Transverse colon (tissue), 4 donors: Measurements from ENCODE around the gene TXLNB. TPM values are rescaled to one million over a fixed set of nuclear protein-coding genes. Genes with fewer than 3 reads are reported as not detected.

Source experiments
- DNase-seq: peaks from one replicate; pipeline ENCODE4 v3.0.0-alpha.2; 2019
- H3K27ac ChIP-seq, 4 donors: fragments of 200-600 bp; sonication (generic); 2 replicates each; pipeline ENCODE4 v1.5.1; 2016 to 2018; ENCODE audit warnings: inconsistent platforms in 4 of 4
- H3K27me3 ChIP-seq: fragments of 200-600 bp; sonication (generic); 2 replicates; pipeline ENCODE4 v1.5.1; 2017; ENCODE audit warnings: inconsistent platforms
- H3K36me3 ChIP-seq, 4 donors: fragments of 200-600 bp; sonication (generic); 2 replicates each; pipeline ENCODE4 v1.5.1; 2017 to 2019; ENCODE audit warnings: inconsistent platforms in 4 of 4
- H3K4me1 ChIP-seq, 4 donors: fragments of 200-600 bp; sonication (generic); 2 replicates each; pipeline ENCODE4 v1.5.1; 2017 to 2020; ENCODE audit warnings: inconsistent platforms in 4 of 4
- H3K4me3 ChIP-seq, 4 donors: fragments of 200-600 bp; sonication (generic); 1 replicate in 1 of 4; 2 replicates in 3 of 4; pipeline versions ENCODE4 v1.5.1 to v1.6.1; 2017 to 2019; ENCODE audit warnings: inconsistent platforms in 4 of 4
- H3K9me3 ChIP-seq, 2 donors: fragments of 200-600 bp; sonication (generic); 2 replicates each; pipeline ENCODE4 v1.5.1; 2017 to 2019; ENCODE audit warnings: inconsistent platforms in 2 of 2
- CTCF ChIP-seq, 5 experiments: fragments of 200-600 bp in 3 of 5; fragments of 450-650 bp in 2 of 5; sonication (generic) in 3 of 5; IDR thresholded peaks; 1 replicate in 2 of 5; 2 replicates in 3 of 5; pipeline ENCODE4 v1.5.1; 2016 to 2017; ENCODE audit warnings: antibody characterized with exemption in 5 of 5, inconsistent platforms in 3 of 5, mild to moderate bottlenecking in 2 of 5, moderate library complexity in 1 of 5
- EP300 ChIP-seq: sonication (generic); formaldehyde crosslinking; IDR thresholded peaks from one replicate; pipeline ENCODE4 v1.6.1; 2017; ENCODE audit warnings: antibody characterized with exemption, low read depth
- POLR2A ChIP-seq: fragments of 450-650 bp; IDR thresholded peaks from one replicate; pipeline ENCODE4 v1.6.1; 2016; ENCODE audit warnings: antibody characterized with exemption, mild to moderate bottlenecking, moderate library complexity
- POLR2AphosphoS5 ChIP-seq, 3 donors: sonication (generic); formaldehyde crosslinking; IDR thresholded peaks; one replicate each; pipeline ENCODE4 v1.6.1; 2016; ENCODE audit warnings: antibody characterized with exemption in 3 of 3
- WGBS, 2 donors: methylation state at CpG; one replicate each; pipeline ENCODE4 v1.1.5; 2018; ENCODE audit warnings: low coverage in 1 of 2; 5-methylcytosine and 5-hydroxymethylcytosine counted together
- in situ Hi-C, 4 donors: fragments of 200-750 bp; cut with MboI; loops; one replicate each; pipeline versions ENCODE4 v1.15.0 to v1.15.1; 2017; ENCODE audit warnings: low sequenced_read_pairs in 3 of 4, low pct_ligation_motif_present in 1 of 4, low pct_unique_long_range_greater_than_20kb in 1 of 4
- intact Hi-C: fragments of 100-400 bp; cut with DNase I; formaldehyde crosslinking; loops from one replicate; pipeline ENCODE4 v1.15.1; 2023; ENCODE audit warnings: low total_unique reads
- total RNA-seq, 4 donors: library from RNA; depleted of rRNA; stranded (reverse); fragments of >200 nt; gene quantifications; one replicate each; pipeline ENCODE4 v1.1.0, GENCODE V29; 2016

TXLNB gene
- total RNA-seq, 4 donors from 2014 or later = 0.27 to 6.6 (median 2.1) TPM; not detected in 1

DNA sequence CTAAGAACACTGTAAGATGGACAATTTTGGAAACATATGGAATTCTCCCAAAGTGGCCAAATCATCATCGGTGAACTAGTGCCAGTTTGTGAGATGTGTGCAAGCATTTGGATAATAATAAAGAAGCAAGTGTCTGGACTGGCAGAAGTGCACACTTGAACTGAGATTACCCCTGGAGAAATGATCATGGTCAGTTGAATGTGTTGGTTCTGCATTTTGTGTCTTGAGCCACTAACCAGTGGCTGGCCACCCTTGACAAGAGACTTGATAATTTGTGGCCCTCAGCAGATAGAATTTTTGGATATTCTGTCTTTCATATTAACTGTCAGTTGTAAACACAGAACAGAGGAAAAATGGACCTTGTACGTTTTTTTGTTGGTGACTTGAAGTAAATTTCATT, 45.2 kb upstream of the TXLNB start:
- Histone ChIP-seq H3K27ac (no peak overlapping the region), H3K27me3 (no peaks in the 10 kb centered on the region), H3K4me1 (peaks cover 0 to 15% (median 0%) of the 10 kb centered on the region in 4 donors), H3K36me3 (no peaks in the 10 kb centered on the region), H3K4me3 (no peak overlapping the region), H3K9me3 (no peaks in the 10 kb centered on the region)
- intact Hi-C loops (no loop called here), in situ Hi-C loops (no loop called here)
- WGBS, 2 donors = 64 to 78% methylated on average over 2 of the region's 2 CpGs
- TF ChIP-seq POLR2AphosphoS5 (IDR thresholded peaks at IDR 0.05) (no peak), CTCF (IDR thresholded peaks at IDR 0.05) (no peak), EP300 (no peak), POLR2A (no peak)
- DNase-seq = no peak

- DNase-seq = peak; percentile 26
- no peak overlapping the region for H3K27ac ChIP-seq
- H3K27me3 ChIP-seq = no peaks in the 10 kb centered on the region
- H3K4me3 ChIP-seq = no peak overlapping the region
- no peak for TF ChIP-seq POLR2A
- no peak for TF ChIP-seq POLR2AphosphoS5 (IDR thresholded peaks at IDR 0.05)
- no peak for TF ChIP-seq CTCF (IDR thresholded peaks at IDR 0.05)
- TF ChIP-seq EP300 = no peak
- H3K9me3 ChIP-seq = no peaks in the 10 kb centered on the region
- intact Hi-C loops = no loop called here
- H3K4me1 ChIP-seq = peaks cover 0 to 15% (median 0%) of the 10 kb centered on the region in 4 donors
- 33 to 36% methylated on average over 3 to 4 of the region's 4 CpGs for WGBS, 2 donors
- no peaks in the 10 kb centered on the region for H3K36me3 ChIP-seq
- in situ Hi-C loops = no loop called here
These were observed 44.7 kb upstream of the TXLNB start for GRCh38 chr6:139336488-139336887.

DNA sequence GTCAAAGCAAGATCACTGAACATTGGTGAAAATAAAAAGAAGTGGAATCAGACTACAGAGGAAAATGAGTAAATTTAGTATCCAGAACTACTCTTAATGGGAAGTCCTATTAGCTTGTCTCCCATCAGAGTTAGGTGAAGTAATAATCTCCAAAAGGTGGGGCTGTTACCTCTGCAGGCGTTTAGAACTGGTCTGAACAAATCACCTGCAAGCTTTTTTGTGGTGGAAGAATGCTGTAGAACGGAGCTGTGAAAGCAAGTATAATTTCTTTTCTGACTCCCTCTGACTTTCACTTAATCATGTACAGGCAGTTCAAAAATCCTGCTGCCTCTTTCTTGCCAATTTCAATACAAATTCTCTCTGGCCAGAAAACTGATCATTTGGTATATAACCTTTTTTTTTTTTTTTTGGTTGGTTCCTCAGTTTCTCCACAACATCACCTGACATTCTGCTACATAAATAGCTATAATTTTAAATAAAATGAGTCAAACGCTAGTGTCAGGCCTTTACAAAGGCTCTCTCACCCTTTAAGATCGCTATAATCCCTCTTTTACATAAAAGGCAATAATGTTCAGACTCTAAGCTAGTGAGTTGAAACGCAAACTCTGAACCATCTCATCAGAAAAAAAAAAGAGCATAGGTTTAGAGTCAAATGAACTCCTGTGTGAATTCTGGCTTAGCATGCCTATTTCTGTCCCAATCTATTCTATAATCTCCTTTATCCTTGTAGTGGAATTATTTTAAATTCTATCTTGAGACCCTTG, 43.8 kb upstream of the TXLNB start:
- peaks cover 0 to 15% (median 0%) of the 10 kb centered on the region in 4 donors for H3K4me1 ChIP-seq
- no peak for DNase-seq
- no peaks in the 10 kb centered on the region for H3K27me3 ChIP-seq
- H3K36me3 ChIP-seq = no peaks in the 10 kb centered on the region
- WGBS, 2 donors = 86 to 90% methylated on average over 5 of the region's 5 CpGs
- TF ChIP-seq CTCF (IDR thresholded peaks at IDR 0.05) (no peak), EP300 (no peak), POLR2A (no peak), POLR2AphosphoS5 (IDR thresholded peaks at IDR 0.05) (no peak)
- in situ Hi-C loops = no loop called here
- peak overlapping the region in 2 of 4 donors; percentile 10 to 33 for H3K27ac ChIP-seq
- no peaks in the 10 kb centered on the region for H3K9me3 ChIP-seq
- no peak overlapping the region for H3K4me3 ChIP-seq
- intact Hi-C loops = no loop called here

DNA sequence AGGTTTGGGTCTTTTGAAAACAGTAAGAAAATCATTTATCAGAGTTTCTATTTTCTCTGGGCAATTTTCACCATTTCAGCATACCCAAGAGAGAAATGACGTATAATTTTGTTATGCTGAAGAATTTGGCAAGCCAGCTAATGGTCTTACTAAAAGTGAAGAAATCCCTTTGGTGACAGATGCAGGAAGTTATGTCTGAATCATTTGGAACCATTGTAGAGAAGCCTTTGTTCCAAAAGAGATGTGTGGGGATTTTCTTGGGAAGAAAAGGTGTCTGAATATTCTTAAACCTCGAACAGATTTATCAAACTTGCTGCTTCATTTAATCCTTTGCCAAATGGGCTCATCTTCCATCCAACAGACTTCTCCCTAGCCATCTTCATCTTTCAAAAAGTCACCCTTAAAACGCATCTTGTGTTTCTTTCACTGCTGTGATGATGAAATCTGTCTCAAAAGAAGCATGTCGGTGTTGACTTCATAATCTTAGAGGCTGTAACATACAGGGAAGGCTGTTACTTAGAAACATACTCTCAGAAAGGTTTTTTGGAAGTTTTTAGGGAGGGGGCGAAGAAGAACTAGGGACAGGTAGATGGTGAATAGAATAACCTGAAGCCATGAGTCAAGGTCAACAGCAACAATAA, 43.1 kb upstream of the TXLNB start:
- H3K27me3 ChIP-seq = no peaks in the 10 kb centered on the region
- TF ChIP-seq POLR2AphosphoS5 (IDR thresholded peaks at IDR 0.05) (peak in 2 of 3 donors; percentile 28 to 51), CTCF (IDR thresholded peaks at IDR 0.05) (no peak)
- H3K9me3 ChIP-seq = no peaks in the 10 kb centered on the region
- no peak overlapping the region for H3K4me3 ChIP-seq
- 73 to 76% methylated on average over 5 of the region's 5 CpGs for WGBS, 2 donors
- no peak for DNase-seq
- peaks cover 0 to 15% (median 0%) of the 10 kb centered on the region in 4 donors for H3K4me1 ChIP-seq
- peak overlapping the region in 3 of 4 donors; percentile 10 to 33 (median 11) for H3K27ac ChIP-seq
- H3K36me3 ChIP-seq = no peaks in the 10 kb centered on the region
- intact Hi-C loops (no loop called here), in situ Hi-C loops (no loop called here)
